GM12864 (cell line): Measurements from ENCODE around the gene HUNK.

Source experiments
- DNase-seq: peaks from one replicate; pipeline ENCODE4 v3.0.0-alpha.2; 2011; ENCODE audit warnings: low read depth
- H3K4me3 ChIP-seq: 2 replicates; pipeline ENCODE4 v1.5.1; 2011; ENCODE audit warnings: mild to moderate bottlenecking, low read depth, low read length, control low read depth
- CTCF ChIP-seq: IDR thresholded peaks from 2 replicates; pipeline ENCODE4 v1.5.1; 2011; ENCODE audit warnings: low read depth, mild to moderate bottlenecking, moderate library complexity, low read length, control low read depth, inconsistent platforms; ENCODE audit errors: missing control alignments

HUNK gene

GRCh38 chr21:31872452-31873274, at the start of gene HUNK:
TSS of gene HUNK (plus strand) at chr21:31873020. CDS start at chr21:31873675, 655 bp downstream.
- no peak for DNase-seq
- no peak for TF ChIP-seq CTCF
- H3K4me3 ChIP-seq = no peak within 1 kb of the TSS; the same call in none of the 2 replicates

GRCh38 chr21:31829736-31830472, 42.9 kb upstream of the HUNK start:
- no peak overlapping the region for H3K4me3 ChIP-seq
- no peak for DNase-seq
- no peak for TF ChIP-seq CTCF

GRCh38 chr21:31830701-31831100, 42.1 kb upstream of the HUNK start:
- TF ChIP-seq CTCF = no peak
- DNase-seq = no peak
- H3K4me3 ChIP-seq = no peak overlapping the region

- H3K4me3 ChIP-seq = no peak overlapping the region
- DNase-seq = no peak
- TF ChIP-seq CTCF = no peak
Observed at GRCh38 chr21:31837041-31837440, 35.8 kb upstream of the HUNK start.

GRCh38 chr21:31837618-31838390, 35.0 kb upstream of the HUNK start:
- no peak for TF ChIP-seq CTCF
- no peak overlapping the region for H3K4me3 ChIP-seq
- peak; percentile 0 for DNase-seq

GRCh38 chr21:31838586-31839355, 34.0 kb upstream of the HUNK start:
- TF ChIP-seq CTCF = no peak
- no peak for DNase-seq
- no peak overlapping the region for H3K4me3 ChIP-seq
